GM23338 (cell line): ENCODE data around the gene ESR2.

ENCODE experiments used
- CREB1 ChIP-seq: fragments of 250-450 bp; sonication (Bioruptor Pico); IDR thresholded peaks from 2 replicates; pipeline ENCODE4 v1.5.0; 2020; ENCODE audit warnings: low read depth, mild to moderate bottlenecking, moderate library complexity
- CTCF ChIP-seq, 2 experiments: fragments of 200-600 bp in 1 of 2; sonication (generic) in 1 of 2; conservative IDR thresholded peaks; 2 replicates each; pipeline versions ENCODE4 v1.5.1 to v1.6.1; 2016 to 2017; ENCODE audit warnings: antibody characterized with exemption in 2 of 2, low read depth in 2 of 2, mild to moderate bottlenecking in 2 of 2, moderate library complexity in 1 of 2

- TF ChIP-seq CREB1 (CRISPR knock-in tag) (no peak), CTCF (conservative IDR thresholded peaks at IDR 0.05; ENCODE audit: low read depth in 2 of 2) (no peak)
Observed at GRCh38 chr14:64244279-64244678, 49.9 kb downstream of the ESR2 start.
